GM10248 (cell line): ENCODE results near the gene STK39.
A peak's percentile ranks its signal among the peaks of the same experiment; 100 is the strongest.

ENCODE experiments used
- CTCF ChIA-PET: fragments of 300-600 bp; sonication (Branson Sonifier 250); formaldehyde crosslinking; extraction: SDS; loops from one replicate; lab custom pipeline; 2021; ENCODE audit warnings: antibody characterized with exemption; lab: Yijun Ruan, JAX
- POLR2A ChIA-PET: fragments of 350-650 bp; sonication (Branson Sonifier 250); formaldehyde crosslinking; extraction: SDS; loops from one replicate; lab custom pipeline; 2020; ENCODE audit warnings: antibody characterized with exemption; lab: Yijun Ruan, JAX
- DNase-seq: peaks from one replicate; pipeline ENCODE4 v3.0.0; 2012; ENCODE audit errors: extremely low spot score
- TF ChIP-seq, protein P1 (sequence below): IDR thresholded peaks from 2 replicates; pipeline ENCODE4 v1.5.1; 2012; ENCODE audit warnings: mild to moderate bottlenecking, low read depth; ENCODE audit errors: extremely low read depth, missing control alignments, control extremely low read depth

STK39 gene

DNA sequence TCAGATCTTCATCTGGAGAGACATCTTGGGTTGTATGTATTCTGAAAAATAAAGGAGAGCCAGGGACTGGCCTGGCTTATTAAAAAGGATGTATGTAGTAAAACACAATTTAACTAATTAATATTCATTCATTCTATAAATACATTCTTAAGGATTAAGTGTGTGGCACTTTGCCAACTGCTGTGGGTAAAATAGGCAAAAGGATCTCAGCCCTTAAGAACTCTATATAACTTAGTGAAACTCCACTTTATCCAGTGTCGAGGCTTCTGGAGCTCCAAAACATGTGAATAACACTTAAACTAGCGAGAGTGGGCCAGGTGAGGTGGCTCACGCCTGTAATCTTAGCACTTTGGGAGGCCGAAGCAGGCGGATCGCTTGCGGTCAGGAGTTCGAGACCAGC is 7.7 kb upstream of the STK39 start:
- TF ChIP-seq, protein P1, sequence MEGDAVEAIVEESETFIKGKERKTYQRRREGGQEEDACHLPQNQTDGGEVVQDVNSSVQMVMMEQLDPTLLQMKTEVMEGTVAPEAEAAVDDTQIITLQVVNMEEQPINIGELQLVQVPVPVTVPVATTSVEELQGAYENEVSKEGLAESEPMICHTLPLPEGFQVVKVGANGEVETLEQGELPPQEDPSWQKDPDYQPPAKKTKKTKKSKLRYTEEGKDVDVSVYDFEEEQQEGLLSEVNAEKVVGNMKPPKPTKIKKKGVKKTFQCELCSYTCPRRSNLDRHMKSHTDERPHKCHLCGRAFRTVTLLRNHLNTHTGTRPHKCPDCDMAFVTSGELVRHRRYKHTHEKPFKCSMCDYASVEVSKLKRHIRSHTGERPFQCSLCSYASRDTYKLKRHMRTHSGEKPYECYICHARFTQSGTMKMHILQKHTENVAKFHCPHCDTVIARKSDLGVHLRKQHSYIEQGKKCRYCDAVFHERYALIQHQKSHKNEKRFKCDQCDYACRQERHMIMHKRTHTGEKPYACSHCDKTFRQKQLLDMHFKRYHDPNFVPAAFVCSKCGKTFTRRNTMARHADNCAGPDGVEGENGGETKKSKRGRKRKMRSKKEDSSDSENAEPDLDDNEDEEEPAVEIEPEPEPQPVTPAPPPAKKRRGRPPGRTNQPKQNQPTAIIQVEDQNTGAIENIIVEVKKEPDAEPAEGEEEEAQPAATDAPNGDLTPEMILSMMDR: no peak
- ChIA-PET POLR2A (no interaction called here), CTCF (no interaction called here)
- DNase-seq: no peak

DNA sequence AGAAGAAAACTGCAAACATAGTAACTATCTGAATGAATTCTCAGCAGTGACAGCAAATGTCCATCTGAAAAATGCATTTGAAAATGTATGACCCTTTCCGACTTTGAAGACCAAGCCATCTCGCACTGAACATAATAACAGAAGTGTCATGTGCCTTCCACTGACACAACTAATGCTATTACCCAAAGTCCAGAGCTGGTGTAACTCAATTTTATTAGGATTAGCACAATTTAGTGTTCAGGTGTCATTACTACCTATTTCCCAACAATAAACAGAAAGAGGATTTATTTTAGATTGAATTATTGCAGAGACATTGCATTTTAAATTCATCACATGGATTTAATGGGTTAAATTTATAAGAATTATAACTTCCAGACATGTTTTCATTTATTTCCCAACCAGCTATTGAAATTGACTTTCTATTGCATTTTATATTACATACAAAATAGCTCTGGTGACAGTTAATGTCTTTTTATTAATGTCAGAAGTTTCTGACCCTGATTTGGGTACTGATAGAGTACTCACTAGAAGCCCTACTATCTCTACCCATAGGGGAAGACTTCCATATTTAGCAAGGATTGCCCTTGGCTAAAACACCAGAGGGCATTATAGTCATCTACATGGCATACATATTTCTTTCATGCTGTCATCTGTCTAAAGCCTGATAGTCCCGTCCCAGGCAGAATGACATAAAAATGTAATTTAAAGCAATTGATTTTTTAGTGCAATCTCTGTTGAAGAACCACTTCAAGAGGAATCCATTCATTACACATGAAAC is 7.0 kb upstream of the STK39 start:
- DNase-seq: no peak
- ChIA-PET POLR2A (no interaction called here), CTCF (no interaction called here)
- TF ChIP-seq, protein P1: no peak

DNA sequence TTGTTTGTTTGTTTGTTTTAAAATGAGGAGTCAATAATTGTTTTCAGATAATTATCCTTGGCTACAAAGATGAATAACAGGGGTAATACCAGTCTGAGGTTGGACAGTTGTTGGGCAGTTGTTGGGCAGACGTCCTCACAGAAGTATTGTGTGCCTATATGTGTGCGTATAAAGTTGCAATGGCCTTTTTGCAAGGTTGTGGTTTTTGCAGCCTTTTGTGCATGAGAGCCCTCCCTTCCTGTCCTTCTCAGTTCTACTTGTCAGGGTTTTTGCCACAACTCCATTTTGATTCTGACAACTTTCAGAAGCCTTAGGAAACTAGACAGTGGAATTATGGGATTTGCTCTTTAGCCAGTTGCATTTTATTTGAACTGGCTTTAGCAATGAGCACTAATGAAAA is 6.0 kb upstream of the STK39 start:
- ChIA-PET POLR2A (no interaction called here), CTCF (no interaction called here)
- no peak for DNase-seq
- TF ChIP-seq, protein P1: no peak

DNA sequence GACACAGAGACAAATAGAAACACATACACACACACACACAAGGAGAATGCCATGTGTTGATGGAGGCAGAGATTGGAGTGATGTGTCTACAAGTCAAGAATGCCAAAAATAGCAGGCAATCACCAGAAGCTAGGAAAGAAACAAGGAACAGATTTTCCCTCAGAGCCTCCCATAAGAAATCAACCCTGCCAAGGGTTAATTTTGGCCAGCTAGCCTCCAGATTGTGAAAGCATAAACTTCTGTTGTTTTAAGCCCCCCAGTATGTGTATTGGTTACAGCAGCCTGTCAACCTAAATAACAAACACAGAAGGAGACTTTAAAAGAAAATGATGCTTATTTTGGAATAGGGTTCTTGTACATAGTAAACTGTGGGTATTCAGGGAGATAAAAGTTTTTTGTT is 5.6 kb upstream of the STK39 start:
- ChIA-PET POLR2A (no interaction called here), CTCF (interaction anchor here (1.3 kb wide), 1 partner anchor 10 kb away, joined by 3 read pairs; no protein-coding TSS in a partner anchor)
- TF ChIP-seq, protein P1: no peak
- DNase-seq: no peak

DNA sequence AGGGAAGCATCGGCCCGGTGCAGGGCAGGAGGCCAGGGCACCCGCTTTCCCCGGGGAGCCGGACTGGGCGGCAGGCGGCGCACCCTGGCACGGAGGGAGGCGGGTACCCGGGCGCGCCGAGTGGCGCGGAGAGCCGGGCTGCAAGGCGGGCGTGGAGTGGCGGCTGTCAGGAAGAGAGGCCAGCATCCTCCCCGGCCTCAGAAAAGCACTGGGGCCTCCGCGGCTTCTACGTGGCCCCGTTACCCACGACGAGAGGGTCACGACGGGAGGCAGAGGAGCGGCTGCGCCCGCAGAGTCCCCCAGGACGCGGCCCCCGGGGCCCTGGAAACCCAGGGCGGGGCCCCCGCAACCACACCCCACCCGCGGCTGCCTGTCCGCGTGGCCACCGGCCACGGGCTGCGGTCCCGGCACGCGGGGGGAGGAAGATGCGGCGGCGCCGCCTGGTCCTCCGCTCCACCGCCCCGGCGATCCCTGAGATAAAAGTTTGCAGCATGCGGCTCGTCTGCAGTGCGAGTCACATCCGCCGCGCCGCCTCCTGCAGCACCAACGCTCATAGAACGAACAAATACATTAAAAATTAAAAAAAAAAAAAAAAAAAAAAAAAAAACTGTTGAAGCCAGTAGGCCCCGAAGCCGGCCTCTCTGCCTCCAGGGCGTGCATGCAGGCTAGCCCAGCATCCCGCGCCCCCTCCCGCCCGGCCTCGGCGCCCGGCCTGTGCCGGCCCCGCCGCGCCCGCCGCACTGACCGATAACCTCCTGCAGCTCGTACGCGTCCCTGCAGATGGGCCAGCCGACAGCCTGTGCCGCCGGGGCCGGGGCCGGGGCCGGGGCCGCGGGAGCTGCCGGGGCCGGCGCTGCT is 683 bp downstream of the STK39 start:
- TF ChIP-seq, protein P1: no peak
- CTCF ChIA-PET: no interaction called here
- POLR2A ChIA-PET: no interaction called here
- peak; percentile 42 for DNase-seq

DNA sequence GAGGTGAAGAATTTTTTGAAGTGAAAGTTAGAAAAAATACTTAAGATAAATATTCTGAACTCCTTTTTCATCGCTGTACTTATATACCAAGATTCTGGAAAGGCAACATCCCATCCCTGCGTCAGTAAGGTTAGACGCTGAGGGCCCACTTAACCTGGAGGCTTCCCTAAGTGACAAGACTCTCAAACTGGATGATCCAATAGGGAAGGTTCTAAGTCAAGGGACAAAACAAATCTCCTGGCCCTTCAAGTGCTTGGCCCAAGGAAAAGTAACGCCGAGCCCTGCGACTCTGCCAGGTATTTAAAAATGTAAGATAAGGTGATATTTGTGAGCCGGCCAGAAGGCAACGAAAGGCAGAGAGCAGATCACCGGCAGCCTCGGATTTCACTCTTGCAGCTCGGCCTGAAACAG is 1.3 kb downstream of the STK39 start:
- TF ChIP-seq, protein P1: no peak
- POLR2A ChIA-PET: no interaction called here
- CTCF ChIA-PET: no interaction called here
- no peak for DNase-seq
